Neural progenitor cell (in vitro differentiated cells): ENCODE measurements around the gene CNN3.

Source experiments
- EZH2 ChIP-seq: fragments of 200-600 bp; sonication (generic); IDR thresholded peaks from 2 replicates; pipeline ENCODE4 v1.6.1; 2017; ENCODE audit warnings: antibody characterized with exemption, mild to moderate bottlenecking, moderate library complexity
- EZH2phosphoT487 ChIP-seq: fragments of 200-600 bp; sonication (generic); IDR thresholded peaks from 2 replicates; pipeline ENCODE4 v1.6.1; 2017; ENCODE audit warnings: antibody characterized with exemption
- TF ChIP-seq, protein P1 (sequence below): fragments of 200-600 bp; sonication (generic); IDR thresholded peaks from 2 replicates; pipeline ENCODE4 v1.5.1; 2017; ENCODE audit warnings: antibody characterized with exemption, mild to moderate bottlenecking

DNA sequence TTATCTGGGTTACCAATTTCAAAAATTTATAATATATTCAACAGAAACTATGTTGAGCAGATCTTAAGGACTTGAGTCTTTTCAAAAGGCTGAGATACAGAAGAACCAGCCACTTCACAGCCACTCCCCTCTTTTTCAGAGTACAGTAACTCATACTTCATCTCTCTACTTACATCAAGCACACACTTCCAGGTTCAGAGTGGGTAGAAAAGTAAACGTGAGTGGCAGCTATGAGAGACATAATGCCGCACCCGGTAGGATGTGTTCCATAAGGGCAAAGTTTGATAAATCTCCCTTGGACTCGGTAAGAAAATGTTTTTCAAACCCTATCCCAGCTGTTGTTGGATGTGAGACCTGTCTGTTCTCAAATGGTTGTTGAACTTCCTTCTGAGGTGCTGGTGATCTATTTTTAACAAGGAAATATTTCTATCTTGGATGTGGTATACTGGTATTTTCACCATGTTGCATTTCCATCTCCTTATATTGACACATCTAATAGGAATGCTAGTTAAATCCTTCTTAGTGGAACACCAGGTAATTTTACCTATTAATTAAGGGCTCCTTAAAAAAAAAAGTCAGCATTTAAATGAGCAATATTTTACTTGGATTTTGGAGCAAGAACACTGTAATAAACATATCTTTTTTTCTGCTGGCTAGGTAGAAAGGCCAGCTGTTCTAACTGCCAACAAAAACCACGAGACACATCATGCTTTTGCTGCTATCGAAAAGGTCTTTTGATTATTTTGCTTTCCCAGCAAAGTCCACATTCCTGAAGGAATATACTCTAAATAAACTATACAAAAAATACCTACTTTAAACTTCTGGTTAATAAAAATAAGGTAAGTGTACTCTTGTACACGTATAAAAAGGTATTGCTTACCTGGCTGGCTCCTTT is 28.2 kb downstream of the CNN3 start:
- TF ChIP-seq, protein P1, sequence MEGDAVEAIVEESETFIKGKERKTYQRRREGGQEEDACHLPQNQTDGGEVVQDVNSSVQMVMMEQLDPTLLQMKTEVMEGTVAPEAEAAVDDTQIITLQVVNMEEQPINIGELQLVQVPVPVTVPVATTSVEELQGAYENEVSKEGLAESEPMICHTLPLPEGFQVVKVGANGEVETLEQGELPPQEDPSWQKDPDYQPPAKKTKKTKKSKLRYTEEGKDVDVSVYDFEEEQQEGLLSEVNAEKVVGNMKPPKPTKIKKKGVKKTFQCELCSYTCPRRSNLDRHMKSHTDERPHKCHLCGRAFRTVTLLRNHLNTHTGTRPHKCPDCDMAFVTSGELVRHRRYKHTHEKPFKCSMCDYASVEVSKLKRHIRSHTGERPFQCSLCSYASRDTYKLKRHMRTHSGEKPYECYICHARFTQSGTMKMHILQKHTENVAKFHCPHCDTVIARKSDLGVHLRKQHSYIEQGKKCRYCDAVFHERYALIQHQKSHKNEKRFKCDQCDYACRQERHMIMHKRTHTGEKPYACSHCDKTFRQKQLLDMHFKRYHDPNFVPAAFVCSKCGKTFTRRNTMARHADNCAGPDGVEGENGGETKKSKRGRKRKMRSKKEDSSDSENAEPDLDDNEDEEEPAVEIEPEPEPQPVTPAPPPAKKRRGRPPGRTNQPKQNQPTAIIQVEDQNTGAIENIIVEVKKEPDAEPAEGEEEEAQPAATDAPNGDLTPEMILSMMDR, result no peak
- TF ChIP-seq EZH2 (no peak), EZH2phosphoT487 (no peak)
